ENCODE measurements around the gene ACO2.
A peak's percentile ranks its signal among the peaks of the same experiment; 100 is the strongest.

Gene ACO2

DNA sequence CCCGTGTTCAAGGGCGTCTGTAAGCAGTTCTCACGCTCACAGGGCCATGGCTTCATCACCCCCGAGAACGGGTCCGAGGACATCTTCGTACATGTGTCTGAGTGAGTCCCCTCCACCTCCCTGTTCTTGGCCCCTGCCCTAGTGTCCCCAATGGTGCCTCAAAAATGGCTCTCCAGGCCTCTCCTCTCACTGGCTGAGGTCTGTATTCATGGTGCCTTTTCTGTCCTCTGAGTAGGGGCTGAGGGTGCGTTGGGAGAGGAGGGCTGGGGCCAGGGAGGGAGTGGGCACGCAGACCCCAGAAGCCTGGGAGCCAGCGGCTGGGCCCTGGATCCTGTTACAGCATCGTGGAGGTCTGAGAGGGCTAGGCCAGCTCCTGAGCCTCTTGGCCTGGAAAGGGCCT, 104.8 kb downstream of the ACO2 start:
- no peak for DNase-seq

DNA sequence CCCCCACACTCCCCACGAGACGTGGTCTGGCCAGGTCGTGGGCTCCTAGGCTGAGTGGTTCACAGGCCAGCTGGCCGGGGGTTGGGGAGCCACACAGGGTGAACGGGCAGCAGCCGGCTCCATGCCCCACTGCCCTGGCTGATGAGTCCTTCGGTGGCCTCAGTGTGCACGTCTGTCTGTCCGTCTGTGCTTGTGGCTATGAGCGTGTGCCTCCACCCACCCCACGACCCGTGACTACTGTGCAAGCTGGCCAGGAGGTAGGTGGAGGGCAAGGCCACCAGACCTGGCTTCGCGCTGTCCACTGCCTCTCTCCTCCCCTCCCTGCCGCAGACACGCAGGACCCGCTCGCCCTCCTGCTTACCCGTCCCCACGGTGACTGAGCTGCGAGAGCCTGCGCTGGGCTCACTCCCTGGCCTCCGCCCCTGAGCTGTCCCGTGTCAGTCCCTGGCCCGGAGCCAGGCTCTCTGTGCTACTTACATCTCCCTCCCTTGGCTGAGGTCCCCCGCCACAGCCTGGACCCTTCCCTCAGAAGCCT, 106.0 kb downstream of the ACO2 start:
- peak; percentile 35 for DNase-seq

DNA sequence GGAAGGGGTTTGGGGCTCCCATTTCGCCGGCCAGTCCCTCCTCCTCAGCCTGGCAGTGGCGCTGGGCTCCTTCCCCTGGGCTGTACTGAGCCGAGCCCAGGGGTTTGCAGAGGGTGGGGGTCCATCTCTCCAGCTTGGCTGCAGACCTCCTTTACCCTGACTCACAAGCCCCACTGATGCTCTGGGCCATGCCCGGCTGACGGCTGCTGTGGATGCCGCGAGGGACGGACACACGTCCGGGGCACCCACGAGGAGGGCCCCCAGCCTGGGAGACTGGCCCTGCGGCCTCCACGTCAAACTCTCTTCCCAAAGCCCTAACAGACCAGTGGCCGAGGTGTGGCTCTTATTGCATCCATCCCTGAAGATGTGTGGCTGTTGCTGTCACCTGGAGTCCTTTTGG, 106.6 kb downstream of the ACO2 start:
- DNase-seq: no peak

DNA sequence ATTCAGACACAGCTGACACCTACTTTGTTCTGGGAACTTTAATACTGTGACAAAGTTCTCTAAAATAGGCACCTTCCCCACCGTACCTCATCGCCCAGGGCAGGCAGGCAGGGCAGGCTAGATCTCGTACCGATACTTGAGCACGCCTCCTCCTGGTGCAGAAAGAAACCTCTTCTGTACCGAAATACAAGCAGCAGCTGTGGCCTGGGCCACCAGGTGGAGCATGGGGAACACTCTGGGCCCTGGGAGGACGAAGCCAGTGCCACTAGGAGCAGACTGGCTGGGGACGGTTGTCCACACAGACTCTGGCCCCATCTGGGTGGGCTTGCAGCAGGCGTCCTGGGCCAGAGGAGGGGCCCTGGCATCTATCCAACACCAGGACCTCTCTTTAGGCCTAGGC, 108.0 kb downstream of the ACO2 start:
- no peak for DNase-seq

DNA sequence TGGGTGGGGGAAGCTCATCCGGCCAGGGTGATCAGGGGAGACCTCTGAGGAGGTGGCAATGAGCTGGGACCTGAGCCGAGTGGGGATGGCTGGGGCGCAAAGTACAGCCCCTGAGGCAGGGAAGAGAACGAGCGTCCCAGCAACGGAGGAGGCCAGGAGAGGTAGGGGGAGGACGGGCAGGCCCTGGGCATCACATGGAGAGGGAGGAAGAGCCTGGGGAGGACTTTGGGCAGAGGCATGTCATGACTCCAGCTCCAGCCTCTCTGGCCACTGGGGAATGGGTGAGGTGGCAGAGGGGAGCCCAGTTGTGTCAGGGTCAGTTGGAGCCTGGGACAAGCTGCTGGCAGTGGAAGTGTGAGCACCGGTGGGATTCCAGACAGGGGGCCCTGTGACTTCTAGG, 109.2 kb downstream of the ACO2 start:
- DNase-seq: no peak
